Smooth muscle cell (in vitro differentiated cells): ENCODE measurements around the gene GPR173. TPM values are rescaled to one million over a fixed set of nuclear protein-coding genes. Genes with fewer than 3 reads are reported as not detected.

Experiments
- DNase-seq: peaks from one replicate; lab custom pipeline; 2025; ENCODE audit not compliant: unreplicated experiment; lab: John Stamatoyannopoulos, UW
- H2AFZ ChIP-seq: fragments of 200-600 bp; sonication (generic); 2 replicates; pipeline ENCODE4 v1.6.0; 2016; ENCODE audit warnings: antibody characterized with exemption, low read depth, mild to moderate bottlenecking
- H3F3A ChIP-seq: fragments of 200-600 bp; sonication (generic); 2 replicates; pipeline ENCODE4 v1.6.0; 2017; ENCODE audit warnings: antibody characterized with exemption, low read depth
- H3K27ac ChIP-seq: fragments of 200-600 bp; sonication (generic); 2 replicates; pipeline ENCODE4 v1.5.1; 2016; ENCODE audit warnings: low read depth, mild to moderate bottlenecking
- H3K27me3 ChIP-seq: fragments of 200-600 bp; sonication (generic); 2 replicates; pipeline ENCODE4 v1.6.1; 2016; ENCODE audit warnings: low read depth, mild to moderate bottlenecking
- H3K36me3 ChIP-seq: fragments of 200-600 bp; sonication (generic); 2 replicates; pipeline ENCODE4 v1.5.1; 2016; ENCODE audit warnings: low read depth
- H3K4me1 ChIP-seq: fragments of 200-600 bp; sonication (generic); 2 replicates; pipeline ENCODE4 v1.5.1; 2016; ENCODE audit warnings: low read depth
- H3K4me2 ChIP-seq: fragments of 200-600 bp; sonication (generic); 2 replicates; pipeline ENCODE4 v1.6.0; 2016; ENCODE audit warnings: mild to moderate bottlenecking
- H3K4me3 ChIP-seq: fragments of 200-600 bp; sonication (generic); 2 replicates; pipeline ENCODE4 v1.5.1; 2016; ENCODE audit warnings: mild to moderate bottlenecking
- H3K79me2 ChIP-seq: fragments of 200-600 bp; sonication (generic); 2 replicates; pipeline ENCODE4 v1.6.0; 2016; ENCODE audit warnings: low read depth, mild to moderate bottlenecking
- H3K9ac ChIP-seq: fragments of 200-600 bp; sonication (generic); 2 replicates; pipeline ENCODE4 v1.6.0; 2016; ENCODE audit warnings: low read depth
- H3K9me3 ChIP-seq: fragments of 200-600 bp; sonication (generic); replicated peaks from 2 replicates; pipeline ENCODE4 v1.5.1; 2016; ENCODE audit warnings: low read depth
- H4K20me1 ChIP-seq: fragments of 200-600 bp; sonication (generic); 2 replicates; pipeline ENCODE4 v1.6.0; 2016; ENCODE audit warnings: low read depth
- CTCF ChIP-seq: fragments of 200-600 bp; sonication (generic); IDR thresholded peaks from 2 replicates; pipeline ENCODE4 v1.5.1; 2017; ENCODE audit warnings: borderline replicate concordance, mild to moderate bottlenecking, antibody characterized with exemption; ENCODE audit not compliant: insufficient read depth, poor library complexity, severe bottlenecking
- WGBS: methylation state at CpG from one replicate; pipeline ENCODE4 v1.1.7; 2016; ENCODE audit warnings: low lambda C conversion rate; 5-methylcytosine and 5-hydroxymethylcytosine counted together
- polyA plus RNA-seq: library from polyadenylated mRNA; unstranded; fragments of >200 nt; fragmentation: Nextera tagmentation; extraction: Ambion mirVana; gene quantifications from 2 replicates; pipeline ENCODE4 v1.2.1, GENCODE V29; 2016
- total RNA-seq: library from RNA; depleted of rRNA; stranded (reverse); fragments of >200 nt; gene quantifications from 2 replicates; pipeline ENCODE4 v1.2.3, GENCODE V29; 2014

GPR173 gene
- total RNA-seq (3.9 and 5.5 TPM in 2 replicates), polyA plus RNA-seq (0.63 and 1.8 TPM in 2 replicates)

GRCh38 chrX:53048169-53049126, at the start of gene GPR173:
Gene GPR173 (plus strand): TSS chrX:53048789. CDS start chrX:53076622, 27,833 bp downstream.
- H3K4me1 ChIP-seq: peaks cover 4% of the 10 kb centered on the region
- H3F3A ChIP-seq: no peaks in the 10 kb centered on the region
- peak within 1 kb of the TSS; percentile 54 for H2AFZ ChIP-seq
- 48% methylated on average over 17 of the region's 38 CpGs for WGBS
- H3K79me2 ChIP-seq: peaks cover 22% of the 10 kb centered on the region
- peak within 1 kb of the TSS; percentile 81 for H3K4me2 ChIP-seq
- peak within 1 kb of the TSS; percentile 66 for H3K4me3 ChIP-seq
- no peak within 1 kb of the TSS for H3K9ac ChIP-seq
- H4K20me1 ChIP-seq: peaks cover 16% of the 10 kb centered on the region
- peak; percentile 12 for DNase-seq
- no peak for TF ChIP-seq CTCF
- no peaks in the 10 kb centered on the region for H3K9me3 ChIP-seq
- H3K27me3 ChIP-seq: no peaks in the 10 kb centered on the region
- H3K27ac ChIP-seq: no peak within 1 kb of the TSS
- no peaks in the 10 kb centered on the region for H3K36me3 ChIP-seq

- Histone ChIP-seq H3F3A (no peaks in the 10 kb centered on the region), H3K9me3 (no peaks in the 10 kb centered on the region), H3K4me1 (no peaks in the 10 kb centered on the region), H3K4me2 (no peak overlapping the region), H4K20me1 (no peaks in the 10 kb centered on the region), H3K4me3 (no peak overlapping the region), H3K79me2 (no peaks in the 10 kb centered on the region), H3K9ac (no peak overlapping the region), H3K36me3 (no peaks in the 10 kb centered on the region), H2AFZ (no peak overlapping the region), H3K27ac (no peak overlapping the region), H3K27me3 (no peaks in the 10 kb centered on the region)
- no peak for TF ChIP-seq CTCF
- no peak for DNase-seq
- 92% methylated on average over 36 of the region's 36 CpGs for WGBS
Observed at GRCh38 chrX:53000447-53001135, 48.0 kb upstream of the GPR173 start.

- no peaks in the 10 kb centered on the region for H3K79me2 ChIP-seq
Observed at GRCh38 chrX:53001958-53002357, 46.6 kb upstream of the GPR173 start.

More at GRCh38 chrX:53001958-53002357, 46.6 kb upstream of the GPR173 start:
- Histone ChIP-seq H2AFZ (no peak overlapping the region), H3K9me3 (no peaks in the 10 kb centered on the region), H3K36me3 (no peaks in the 10 kb centered on the region), H3K4me3 (no peak overlapping the region), H3K27me3 (no peaks in the 10 kb centered on the region), H3F3A (no peaks in the 10 kb centered on the region), H4K20me1 (no peaks in the 10 kb centered on the region), H3K27ac (no peak overlapping the region), H3K4me2 (no peak overlapping the region), H3K9ac (no peak overlapping the region), H3K4me1 (no peaks in the 10 kb centered on the region)
- WGBS: 61% methylated on average over 2 of the region's 2 CpGs
- TF ChIP-seq CTCF: no peak
- DNase-seq: no peak
